KBM-7 (cell line): Measurements from ENCODE around the gene CLASP1.

Source experiments
- DNase-seq: peaks from one replicate; pipeline ENCODE4 v3.0.0-alpha.2; 2015
- in situ Hi-C: fragments of 300-500 bp; cut with MboI; formaldehyde crosslinking; loops from 2 replicates; pipeline ENCODE4 v1.14.3; 2020; ENCODE audit warnings: low sequenced_read_pairs, low pct_unique_long_range_greater_than_20kb, mixed read lengths

The CLASP1 gene

DNA sequence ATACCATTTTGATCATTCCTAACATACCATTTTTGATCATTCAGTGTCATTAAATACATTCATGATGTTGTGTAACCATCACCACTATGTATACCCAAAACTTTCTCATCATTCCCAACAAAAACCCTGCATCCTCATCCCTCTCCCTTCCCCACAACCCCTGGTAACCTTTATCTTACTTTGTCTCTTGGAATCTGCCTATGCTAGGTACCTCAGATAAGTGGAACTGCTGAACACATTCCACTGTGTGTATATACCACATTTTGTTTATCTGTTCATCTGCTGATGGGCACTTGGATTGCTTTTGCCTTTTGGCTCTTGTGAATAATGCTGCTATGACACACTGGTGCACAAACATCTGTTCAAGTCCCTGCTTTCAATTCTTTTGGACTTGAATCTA, 280.4 kb downstream of the CLASP1 start:
- in situ Hi-C loops = no loop called here
- DNase-seq = no peak

DNA sequence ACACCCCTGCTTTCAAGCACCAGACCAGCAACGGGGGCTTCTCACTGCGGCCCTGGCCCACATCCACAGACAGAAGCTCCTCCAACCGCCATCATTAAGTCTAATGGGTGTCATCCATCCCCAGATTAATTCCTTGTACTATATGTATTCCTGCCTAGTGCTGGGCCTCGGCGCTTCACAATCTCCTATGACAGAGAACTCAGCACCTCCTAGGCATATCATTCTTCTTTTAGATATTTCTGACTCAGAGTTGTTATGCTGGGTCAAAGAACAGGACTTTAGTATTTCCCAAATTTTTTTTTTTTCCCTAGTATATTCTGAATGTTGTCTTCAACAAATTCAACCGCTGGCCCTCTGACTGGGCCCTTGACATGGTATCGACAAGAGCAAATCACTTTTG, 281.1 kb downstream of the CLASP1 start:
- in situ Hi-C loops = no loop called here
- DNase-seq = no peak

DNA sequence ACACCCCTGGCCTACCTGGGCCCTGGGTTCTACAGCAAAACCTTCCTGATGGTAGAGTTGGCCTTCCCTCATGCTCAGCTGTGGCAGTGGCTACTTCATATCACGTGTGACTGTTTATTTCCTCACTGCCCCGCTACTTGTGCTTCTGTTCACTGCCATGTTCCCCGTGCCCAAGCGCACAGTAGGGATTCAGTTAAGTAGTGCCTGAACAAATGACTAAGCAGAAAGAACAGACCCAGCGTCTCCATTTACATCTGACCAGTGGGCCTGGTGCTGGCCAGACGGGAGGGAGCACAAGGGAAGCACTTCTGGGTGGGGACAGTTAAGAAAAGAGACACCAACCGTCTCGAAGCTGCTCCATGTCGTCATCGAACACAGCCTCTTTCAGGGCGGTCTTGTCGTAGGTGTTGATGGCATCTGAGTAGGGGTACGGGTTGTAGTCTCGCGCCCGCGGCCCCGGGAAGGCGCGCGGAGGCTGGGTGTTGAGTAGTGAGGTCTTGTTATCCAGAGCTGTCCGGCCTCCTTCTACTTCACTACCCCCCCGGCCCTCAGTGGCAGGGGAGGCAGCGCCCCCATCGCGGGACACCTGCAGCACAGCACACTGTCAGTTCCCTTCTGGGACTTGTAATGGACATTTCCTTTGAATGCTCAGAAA, 281.9 kb downstream of the CLASP1 start:
- in situ Hi-C loops = no loop called here
- DNase-seq = no peak

DNA sequence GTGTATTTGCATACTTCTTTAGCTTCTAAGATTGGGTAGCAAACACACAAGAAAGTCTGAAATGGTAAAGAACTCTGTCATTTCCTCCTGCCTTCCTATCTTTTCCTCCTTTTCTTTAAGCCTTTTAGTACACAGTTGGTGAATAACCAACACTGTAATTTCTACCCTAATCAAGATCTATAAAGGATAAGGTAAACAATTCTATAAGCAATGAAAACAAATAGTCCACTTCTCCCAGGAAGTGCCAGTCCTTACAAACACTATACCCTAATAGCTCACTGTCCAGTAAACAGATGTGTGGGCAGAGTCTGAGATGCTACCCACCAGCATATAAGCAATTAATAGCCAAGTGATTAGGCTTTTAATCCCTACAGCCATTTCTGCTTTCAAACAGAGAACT, 283.2 kb downstream of the CLASP1 start:
- in situ Hi-C loops = no loop called here
- no peak for DNase-seq

DNA sequence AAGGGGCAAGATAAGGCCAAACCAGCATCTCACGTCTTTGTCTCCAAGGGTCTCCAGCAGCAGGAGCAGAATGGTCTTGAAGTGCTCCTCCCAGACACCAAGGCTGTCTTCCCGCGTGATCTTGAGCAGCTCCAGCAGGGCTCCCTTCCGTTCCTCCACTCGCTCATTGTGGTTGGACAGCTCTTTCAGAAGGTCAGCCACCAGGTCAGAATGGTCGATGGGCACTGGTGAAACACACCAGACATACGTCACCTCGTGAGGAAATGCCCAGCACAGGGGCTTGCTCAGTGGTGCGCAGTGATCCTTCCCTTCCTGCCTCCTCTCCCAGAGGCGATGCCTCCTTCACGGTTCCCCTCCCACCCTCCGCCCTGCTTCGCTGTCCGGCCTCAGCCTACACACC, 284.2 kb downstream of the CLASP1 start:
- no peak for DNase-seq
- in situ Hi-C loops = no loop called here

DNA sequence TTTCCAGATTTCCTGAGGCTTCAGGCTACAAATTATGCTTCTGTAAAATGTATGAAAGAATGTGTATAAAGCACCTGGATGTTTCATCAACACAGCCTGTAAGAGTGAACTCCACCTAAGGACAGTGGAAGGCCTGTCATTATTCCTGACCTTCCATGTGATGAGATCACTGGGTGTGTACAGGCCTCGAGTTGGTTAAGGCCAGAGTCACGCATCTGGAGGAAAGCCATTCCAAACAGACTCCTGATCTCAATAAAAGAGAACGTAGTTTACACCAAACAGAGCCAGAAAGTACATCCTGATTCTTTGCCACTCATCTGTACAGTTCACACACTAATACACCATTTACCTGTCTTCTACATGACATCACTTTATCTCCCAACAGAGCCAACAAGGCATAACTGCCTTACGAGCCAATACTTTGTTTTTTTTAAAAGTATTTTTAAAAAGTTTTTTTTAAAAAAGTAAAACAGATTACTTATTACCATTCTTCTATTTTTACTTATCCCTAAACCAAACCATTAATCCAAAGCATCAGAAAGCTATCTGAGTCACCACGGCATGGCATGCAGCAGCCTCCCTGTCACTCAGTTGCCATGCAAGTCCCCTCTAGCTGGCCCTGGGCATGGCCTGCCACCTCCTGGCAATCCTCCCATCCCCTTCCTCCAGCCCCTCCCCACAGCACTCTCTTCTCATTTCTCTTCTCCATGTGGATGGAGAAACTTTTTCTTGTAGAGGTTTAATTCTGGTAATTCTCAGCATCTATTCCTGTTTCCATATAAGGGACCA, 285.4 kb downstream of the CLASP1 start:
- DNase-seq = no peak
- in situ Hi-C loops = no loop called here

DNA sequence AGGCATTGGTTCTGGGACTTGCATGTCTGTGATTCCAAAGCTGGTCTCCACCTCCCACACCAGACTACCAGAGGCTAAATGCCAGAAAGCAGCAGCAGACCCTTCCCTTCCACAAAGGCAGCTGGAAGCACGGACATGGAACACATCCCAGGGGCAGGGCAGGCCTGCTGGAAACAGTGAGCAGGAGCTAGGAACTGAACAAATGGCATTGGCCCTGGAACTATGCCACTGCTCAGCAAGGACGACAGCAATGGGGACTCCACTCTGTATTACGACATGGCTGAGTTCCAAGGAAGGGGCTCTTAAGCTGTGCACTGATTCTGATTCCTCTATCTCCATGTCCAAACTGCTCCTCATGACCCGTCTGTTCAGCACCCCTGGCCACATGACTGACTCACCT, 286.5 kb downstream of the CLASP1 start:
- no peak for DNase-seq
- in situ Hi-C loops = no loop called here

DNA sequence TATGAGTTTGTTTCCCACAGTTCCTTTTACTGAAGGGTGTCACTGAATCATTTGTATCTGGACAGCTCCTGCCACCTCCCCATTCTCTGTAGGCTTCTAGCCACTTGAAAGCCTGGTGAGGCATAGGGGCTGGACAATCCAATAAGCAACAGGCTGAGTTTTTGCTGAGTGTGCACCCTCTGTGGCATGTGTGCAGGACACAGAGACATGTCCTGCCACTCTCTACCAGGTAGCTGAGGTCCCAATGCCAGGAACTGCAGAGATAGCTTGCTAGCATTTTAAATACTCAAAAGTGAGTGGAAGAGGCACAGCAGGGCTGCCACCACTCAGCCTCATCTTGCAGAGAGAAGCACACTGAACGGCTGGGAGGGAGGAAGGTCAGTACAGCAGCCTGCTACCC, 287.0 kb downstream of the CLASP1 start:
- DNase-seq = no peak
- in situ Hi-C loops = no loop called here

DNA sequence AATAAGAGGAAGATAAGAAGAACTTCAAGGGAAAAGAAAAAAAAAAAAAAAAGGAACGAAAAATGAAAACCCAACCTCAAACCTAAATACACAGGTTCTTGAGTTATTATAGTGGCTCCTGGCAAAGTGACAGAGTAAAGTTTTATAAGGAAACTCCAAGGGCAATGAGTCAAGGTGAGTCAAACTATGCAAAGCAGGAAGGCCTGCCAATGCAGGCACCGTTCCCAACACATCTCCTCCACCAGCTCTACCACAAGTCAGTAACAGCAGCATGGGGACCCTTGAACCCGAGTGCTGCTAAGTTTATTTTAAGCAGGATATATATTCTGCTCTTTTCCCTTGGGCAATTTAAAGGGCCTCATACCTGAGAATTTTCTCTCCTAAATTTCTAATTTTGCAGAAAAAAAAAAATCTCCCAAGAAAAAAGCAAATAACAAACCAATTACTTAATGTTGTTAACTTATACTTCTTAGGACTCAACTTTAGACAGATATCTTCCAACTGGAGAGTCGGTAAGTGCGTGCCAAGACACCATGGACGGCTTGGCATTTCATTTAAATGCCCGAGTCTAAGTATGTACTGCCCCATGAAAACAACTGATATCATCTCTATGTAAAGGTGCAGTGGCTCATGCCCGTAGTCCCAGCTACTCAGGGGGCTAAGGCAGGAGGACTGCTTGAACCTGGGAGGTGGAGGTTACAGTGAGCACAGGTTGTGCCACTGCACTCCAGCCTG, 288.5 kb downstream of the CLASP1 start:
- in situ Hi-C loops = no loop called here
- no peak for DNase-seq

DNA sequence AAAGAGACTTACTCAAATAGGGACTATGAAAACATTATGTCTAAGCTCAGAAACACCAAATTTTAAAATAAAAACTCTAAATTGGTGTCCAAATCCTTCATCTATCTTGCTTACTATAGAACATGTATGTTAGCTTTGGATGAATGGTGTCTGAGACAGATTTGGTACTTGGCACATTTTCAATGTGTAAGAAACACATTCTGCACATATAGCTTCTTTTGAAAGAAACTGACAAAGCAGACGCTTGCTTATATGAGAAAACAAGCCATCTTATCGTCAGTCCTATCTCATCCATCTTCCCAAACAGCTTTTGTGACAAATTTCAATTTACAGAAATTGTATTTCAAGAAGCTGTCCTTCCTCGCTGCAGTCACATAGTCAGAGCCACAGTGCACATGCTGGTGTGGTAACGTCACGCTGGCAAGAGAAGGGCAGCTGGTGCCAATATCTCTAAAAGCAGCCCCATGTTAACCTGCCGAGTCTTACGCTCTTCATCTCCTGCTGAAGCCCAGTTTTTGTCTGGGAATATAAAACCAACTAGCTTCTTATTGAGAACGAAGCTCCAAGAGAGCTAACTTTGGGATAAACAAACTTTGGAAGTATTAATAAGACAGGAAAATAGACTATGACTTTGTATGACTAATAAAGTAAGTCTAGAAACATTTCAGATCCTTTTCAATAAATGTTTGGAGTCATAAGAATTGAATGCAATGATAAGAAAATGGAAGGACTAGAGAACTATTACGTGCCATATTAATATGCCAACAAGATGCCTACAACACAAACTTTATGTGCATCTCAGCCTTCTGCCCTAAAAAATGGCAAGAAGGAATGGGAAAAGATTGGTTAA, 289.3 kb downstream of the CLASP1 start:
- no peak for DNase-seq
- in situ Hi-C loops = no loop called here

DNA sequence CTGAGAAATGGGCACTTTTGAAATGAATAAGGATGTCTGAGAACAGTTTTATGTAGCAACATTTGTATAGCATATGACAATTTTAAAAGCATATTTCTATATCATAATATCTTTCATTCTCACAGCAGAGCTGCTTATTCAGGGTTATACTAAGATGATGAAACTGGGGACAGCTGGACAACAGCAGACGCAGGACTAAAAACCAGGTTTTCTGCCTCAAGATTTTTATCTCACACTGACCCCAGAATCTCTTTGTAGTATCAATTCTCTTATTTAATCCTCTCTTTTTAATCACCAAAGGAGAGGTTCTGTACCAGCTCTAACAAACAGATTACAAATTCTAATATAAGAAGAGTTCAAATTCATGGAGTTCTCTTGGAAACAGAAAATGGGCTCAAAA, 290.1 kb downstream of the CLASP1 start:
- in situ Hi-C loops = no loop called here
- no peak for DNase-seq

DNA sequence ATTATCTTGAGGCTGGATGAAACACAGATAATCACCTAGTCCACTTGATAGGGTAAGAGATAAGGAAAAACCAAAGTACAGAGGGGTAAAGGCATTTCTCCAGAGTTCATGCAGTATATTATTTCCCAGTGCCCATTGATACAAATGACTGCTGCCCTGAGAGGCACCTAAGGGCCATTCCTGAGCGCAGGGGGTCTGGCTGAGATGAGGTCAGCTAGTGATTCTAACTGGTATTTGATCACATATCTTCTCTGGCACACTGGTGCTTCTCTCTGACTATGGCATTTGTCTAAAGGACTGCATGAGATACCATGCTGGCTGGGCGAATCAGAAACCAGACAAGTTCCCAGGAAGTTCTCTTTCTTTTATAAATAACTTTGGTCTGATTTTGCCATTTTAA, 291.0 kb downstream of the CLASP1 start:
- in situ Hi-C loops = no loop called here
- no peak for DNase-seq

DNA sequence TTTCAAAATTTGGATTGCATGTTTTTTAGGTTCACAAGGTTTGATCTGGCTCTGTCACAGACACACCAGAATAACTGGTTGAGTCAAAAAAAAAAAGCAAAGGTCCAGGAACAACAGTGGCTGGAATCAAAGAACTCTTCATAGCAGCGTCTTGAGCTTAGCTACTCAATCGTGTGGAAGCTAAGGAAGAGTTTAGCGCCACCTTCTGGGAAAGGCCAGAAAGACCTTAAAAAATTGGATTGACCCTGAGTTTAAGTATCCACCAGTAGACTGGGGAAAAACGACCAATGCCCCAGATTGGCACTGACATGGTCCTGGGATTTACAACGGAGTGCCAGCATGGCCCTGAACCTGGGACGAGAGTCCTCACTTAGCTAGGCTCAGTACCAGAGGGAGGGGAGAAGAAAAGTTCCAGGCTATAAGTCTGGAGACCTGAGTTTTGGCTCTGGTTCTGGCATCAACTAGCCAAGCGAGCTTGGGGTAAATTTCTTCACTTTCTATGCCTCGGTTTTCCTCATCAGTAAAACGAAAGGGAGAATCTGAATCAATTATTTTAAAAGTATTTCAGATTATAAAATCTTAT, 293.1 kb downstream of the CLASP1 start:
- DNase-seq = peak; percentile 80
- in situ Hi-C loops = no loop called here

DNA sequence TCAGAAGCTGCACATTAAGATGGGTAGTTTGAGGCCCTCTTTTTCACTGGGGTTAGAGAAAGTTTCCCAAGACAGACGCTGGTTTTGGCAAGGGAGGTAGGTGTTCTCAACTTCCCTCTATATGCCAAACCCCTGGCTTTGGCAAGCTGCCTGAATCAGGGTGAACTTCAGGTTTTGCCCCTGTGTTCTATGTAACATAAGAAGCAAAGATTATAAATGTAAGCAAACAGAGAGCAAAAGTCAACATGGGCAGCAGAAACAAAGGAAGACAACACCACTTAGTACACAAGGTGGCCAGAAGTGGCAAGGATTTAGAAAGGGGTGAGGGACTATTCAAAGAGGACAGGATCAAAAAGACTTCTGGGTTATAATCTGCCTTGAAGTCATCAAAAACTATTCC, 293.8 kb downstream of the CLASP1 start:
- DNase-seq = no peak
- in situ Hi-C loops = no loop called here

DNA sequence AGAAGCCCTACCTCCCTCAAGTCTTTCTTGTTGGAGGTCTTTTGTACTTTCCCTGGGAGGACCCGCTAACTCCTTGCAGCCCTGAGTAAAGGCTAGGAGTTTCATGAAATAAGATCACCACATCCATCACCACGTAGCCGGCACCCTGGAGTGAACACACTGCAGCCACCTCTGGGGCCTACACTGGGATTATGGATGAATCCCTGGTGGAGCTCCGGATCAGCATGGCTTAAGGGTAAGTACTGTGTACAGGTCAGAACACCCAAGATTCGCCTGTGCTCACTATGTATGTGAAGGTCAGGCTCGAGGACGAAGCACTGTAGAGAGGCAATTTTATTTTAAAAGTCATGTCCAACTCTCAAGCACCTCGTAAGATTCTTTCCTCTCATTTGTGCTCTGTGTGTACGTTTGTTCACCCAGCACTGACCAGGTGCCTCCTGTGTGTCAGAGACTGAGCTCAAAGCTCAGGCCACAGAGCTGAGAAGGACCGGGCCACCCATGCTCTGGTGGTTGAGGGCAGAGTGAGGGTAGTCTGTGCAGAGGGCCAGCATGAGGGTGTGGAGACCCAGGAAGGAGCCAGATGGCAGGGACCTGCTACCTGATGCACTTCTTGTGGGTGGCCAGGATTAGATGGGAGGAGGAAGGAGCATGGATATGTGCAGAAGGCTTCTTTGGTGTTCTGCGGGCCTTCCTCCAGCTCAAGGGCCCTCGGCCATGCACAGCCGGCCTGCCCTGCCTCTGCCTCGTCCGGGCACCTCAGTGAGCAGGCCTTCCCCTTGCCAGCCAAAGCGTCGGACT, 297.5 kb downstream of the CLASP1 start:
- in situ Hi-C loops = no loop called here

DNA sequence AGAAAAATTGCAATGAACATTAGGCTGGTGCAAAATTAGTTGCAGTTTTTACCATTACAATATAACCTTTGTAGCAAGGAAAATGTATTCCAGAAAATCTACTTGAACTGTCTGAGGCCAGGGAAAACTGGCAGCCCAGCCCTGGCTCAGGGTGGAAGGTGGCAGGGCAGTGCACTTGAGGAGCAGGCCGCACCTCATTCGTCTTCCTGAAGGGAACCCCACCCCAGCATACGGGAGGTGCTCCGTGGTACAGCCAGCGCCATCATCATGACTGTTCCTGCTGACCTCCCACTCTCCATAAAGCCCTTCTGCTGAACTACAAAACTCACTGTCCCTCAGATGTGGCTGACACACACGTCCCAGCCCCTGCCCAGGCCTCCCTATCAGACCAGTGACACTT, 298.4 kb downstream of the CLASP1 start:
- DNase-seq = no peak
- in situ Hi-C loops = no loop called here

More for the DNA sequence above, 297.5 kb downstream of the CLASP1 start:
- DNase-seq = no peak

DNA sequence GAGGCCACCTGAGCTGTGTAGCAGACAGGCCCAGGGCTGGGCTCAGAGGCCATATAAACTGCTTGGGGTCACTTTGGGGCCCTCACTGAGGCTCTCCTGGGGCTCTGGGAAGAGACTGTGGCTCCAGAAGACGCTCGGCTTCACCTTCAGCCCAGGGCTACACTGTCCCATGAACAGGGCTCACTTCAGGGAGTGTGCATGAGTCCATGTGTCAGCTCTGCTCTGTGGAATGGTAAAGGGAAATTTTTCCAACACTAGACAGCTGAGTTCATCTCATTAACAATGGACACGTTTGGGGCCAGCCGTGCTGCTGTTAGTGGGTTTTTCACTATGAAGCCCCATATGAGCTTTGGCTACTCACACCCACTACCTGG, 298.9 kb downstream of the CLASP1 start:
- in situ Hi-C loops = no loop called here
- DNase-seq = no peak

DNA sequence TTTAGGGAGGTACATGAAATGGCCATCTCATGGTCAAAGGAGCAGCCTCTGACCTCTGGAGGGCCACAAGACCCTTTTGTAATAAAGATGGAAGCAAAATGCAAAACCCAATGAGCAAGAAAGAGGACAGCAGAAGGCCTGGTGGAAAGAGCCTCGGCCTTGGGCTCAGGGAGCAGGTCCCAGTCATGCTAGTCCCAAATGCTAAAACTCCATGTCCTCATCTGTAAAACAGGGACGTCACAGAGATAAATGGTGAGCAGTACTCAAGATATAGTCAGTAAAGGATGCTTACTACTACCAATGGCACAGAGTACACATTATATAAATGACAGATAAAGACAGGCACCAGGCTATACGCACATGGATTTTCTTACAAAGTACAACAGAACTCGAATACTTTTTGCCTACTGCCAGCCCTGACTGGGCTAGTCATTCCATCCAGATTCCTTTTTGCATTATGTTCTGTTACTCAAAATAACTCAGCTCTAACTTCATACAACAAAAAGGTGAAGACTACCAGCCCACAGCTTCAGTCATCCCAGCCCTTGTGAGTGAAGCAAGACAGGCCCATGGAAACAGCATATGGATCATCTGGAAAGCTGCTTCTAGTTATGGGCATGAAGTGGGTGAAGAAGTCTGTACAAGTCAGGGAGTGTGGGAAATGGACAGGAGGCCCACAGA, 299.4 kb downstream of the CLASP1 start:
- in situ Hi-C loops = loop anchor here (25.0 kb wide), 2 partner anchors 263 to 663 kb away; no protein-coding TSS in a partner anchor
- DNase-seq = no peak
